T-helper 2 cell treated with Interferon-gamma antibody and Interleukin-4, amounts not matched to agents 5 μg/mL and 100 μg/mL, for 36 hours (primary cell): ENCODE data around the gene ATPAF2.
"Not testable (repeated sequence)": the region's sequence is repeated elsewhere in the genome, so short reads cannot be mapped to it uniquely, and the experiment has no call there.

Experiments
- DNase-seq: peaks from one replicate; pipeline ENCODE4 v3.0.0; 2021; ENCODE audit warnings: low spot score
- H3K27ac Mint-ChIP-seq: one replicate; pipeline ENCODE4 v1.8.0; 2021; ENCODE audit warnings: mild to moderate bottlenecking, mixed read lengths
- H3K27me3 Mint-ChIP-seq: one replicate; pipeline ENCODE4 v1.8.0; 2021; ENCODE audit warnings: low read depth, mixed read lengths
- H3K36me3 Mint-ChIP-seq: one replicate; pipeline ENCODE4 v1.8.0; 2021; ENCODE audit warnings: low read depth, mixed read lengths
- H3K4me1 Mint-ChIP-seq: one replicate; pipeline ENCODE4 v1.8.0; 2021; ENCODE audit warnings: low read depth, mixed read lengths
- H3K4me3 Mint-ChIP-seq: one replicate; pipeline ENCODE4 v1.8.0; 2022; ENCODE audit warnings: mild to moderate bottlenecking, moderate library complexity, mixed read lengths
- H3K9me3 Mint-ChIP-seq: one replicate; pipeline ENCODE4 v1.8.0; 2021; ENCODE audit warnings: mixed read lengths

Gene ATPAF2

DNA sequence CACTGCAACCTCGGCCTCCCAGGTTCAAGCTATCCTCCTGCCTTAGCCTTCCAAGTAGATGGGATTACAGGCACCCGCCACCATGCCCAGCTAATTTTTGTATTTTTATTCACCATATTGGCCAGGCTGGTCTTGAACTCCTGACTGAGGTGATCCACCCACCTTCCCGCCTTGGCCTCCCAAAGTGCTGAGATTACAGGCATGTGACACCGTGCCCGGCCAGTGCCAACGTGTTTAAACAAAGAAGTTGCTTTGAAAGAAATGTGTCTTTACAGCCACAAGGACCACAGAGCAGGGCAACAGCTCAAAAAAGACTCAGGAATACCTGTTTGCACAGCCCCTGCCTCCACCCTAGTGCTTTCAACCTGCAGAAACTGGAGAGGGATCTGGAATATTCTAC, 25.0 kb downstream of the ATPAF2 start:
- Mint-ChIP-seq H3K4me1 (peaks cover 4% of the 10 kb centered on the region), H3K9me3 (no peaks in the 10 kb centered on the region), H3K4me3 (no peak overlapping the region), H3K27ac (no peak overlapping the region), H3K27me3 (no peaks in the 10 kb centered on the region), H3K36me3 (peaks cover 4% of the 10 kb centered on the region)
- DNase-seq: no peak

- Mint-ChIP-seq H3K4me1 (peaks cover 4% of the 10 kb centered on the region), H3K36me3 (peaks cover 5% of the 10 kb centered on the region), H3K9me3 (no peaks in the 10 kb centered on the region), H3K27ac (no peak overlapping the region), H3K4me3 (no peak overlapping the region), H3K27me3 (no peaks in the 10 kb centered on the region)
- no peak for DNase-seq
Observed at GRCh38 chr17:18011286-18011685, 27.7 kb downstream of the ATPAF2 start.

DNA sequence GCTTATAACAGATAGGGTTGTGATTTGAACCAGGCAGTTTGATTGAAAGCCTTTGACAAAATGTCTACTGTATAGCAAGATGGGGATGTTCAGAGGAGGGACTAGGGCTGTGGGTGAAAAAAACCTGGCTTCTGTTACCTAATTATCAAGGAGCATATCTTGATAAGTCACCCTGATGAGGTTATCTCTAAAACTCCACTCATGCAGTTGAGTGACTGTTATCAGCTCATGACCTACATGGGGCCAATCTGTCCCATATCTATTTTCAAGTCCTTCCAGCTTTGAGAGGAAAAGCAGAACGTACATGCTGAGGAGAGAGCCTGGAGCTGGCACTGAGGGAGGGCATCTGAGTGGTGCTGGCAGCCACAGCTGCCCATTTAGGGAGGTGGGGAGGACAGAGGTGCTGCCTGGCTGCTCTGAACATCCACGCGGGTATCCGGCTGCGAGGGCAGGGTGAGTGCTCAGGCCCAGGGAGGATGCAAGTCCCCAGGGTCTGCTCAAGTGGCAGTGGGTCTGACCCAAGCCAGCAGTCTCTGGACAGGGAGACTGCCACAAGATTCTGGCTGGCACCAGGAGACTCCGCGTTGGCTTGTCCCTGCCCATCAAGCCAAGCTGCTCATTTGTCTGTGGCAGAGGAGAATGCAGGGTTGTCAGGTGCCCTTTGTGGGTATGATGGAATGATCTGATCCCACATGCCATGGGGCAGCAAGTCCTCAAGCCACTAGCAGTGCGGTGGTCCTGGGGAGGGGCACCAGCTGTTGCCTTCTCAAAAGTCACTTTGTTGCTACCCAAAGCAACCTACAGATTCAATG, 29.2 kb downstream of the ATPAF2 start:
- H3K4me3 Mint-ChIP-seq: no peak overlapping the region
- H3K27me3 Mint-ChIP-seq: no peaks in the 10 kb centered on the region
- peaks cover 4% of the 10 kb centered on the region for H3K4me1 Mint-ChIP-seq
- DNase-seq: no peak
- H3K36me3 Mint-ChIP-seq: peaks cover 5% of the 10 kb centered on the region
- no peaks in the 10 kb centered on the region for H3K9me3 Mint-ChIP-seq
- no peak overlapping the region for H3K27ac Mint-ChIP-seq

DNA sequence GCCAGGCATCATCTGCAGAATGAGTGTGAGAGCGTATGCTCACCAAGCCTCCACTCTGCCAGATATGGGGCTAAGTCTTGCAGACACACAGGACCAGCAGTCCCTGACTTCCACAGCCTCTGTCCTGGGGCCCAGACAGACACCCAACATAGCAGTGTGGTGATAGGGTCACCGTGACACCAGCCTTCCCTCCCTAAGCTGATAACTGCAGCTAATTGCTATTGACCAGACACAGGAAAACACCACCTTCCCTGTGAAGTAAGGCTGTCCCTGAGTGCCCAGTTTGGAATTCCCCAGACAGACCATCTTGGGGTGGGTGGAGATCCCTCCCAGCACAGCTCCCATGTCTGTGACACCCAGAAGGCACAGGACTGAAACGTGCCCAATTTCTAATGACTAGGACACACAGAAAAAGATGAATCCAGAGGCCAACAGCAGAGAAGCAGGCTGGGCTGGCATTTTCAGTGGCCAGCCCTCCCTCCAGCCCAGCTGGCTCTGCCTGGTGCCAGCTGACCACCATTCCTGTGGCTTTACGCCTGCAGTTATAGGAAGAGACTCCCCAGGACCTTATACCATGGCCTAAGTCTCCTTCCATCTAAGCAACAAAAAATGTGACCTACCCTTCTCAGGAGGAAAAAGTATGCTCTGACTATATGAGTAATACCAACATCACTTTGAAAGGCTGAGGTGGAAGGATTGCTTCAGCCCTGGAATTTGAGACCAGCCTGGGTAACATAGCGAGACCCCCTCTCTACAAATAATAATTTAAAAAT, 30.3 kb downstream of the ATPAF2 start:
- Mint-ChIP-seq H3K36me3 (peaks cover 5% of the 10 kb centered on the region), H3K27me3 (no peaks in the 10 kb centered on the region), H3K4me3 (no peak overlapping the region), H3K27ac (no peak overlapping the region), H3K4me1 (no peaks in the 10 kb centered on the region), H3K9me3 (no peaks in the 10 kb centered on the region)
- DNase-seq: no peak

GRCh38 chr17:18006495-18007239, 32.3 kb downstream of the ATPAF2 start:
- Mint-ChIP-seq H3K27me3 (no peaks in the 10 kb centered on the region), H3K4me1 (no peaks in the 10 kb centered on the region), H3K9me3 (no peaks in the 10 kb centered on the region), H3K36me3 (peaks cover 2% of the 10 kb centered on the region), H3K27ac (no peak overlapping the region), H3K4me3 (no peak overlapping the region)
- no peak for DNase-seq

DNA sequence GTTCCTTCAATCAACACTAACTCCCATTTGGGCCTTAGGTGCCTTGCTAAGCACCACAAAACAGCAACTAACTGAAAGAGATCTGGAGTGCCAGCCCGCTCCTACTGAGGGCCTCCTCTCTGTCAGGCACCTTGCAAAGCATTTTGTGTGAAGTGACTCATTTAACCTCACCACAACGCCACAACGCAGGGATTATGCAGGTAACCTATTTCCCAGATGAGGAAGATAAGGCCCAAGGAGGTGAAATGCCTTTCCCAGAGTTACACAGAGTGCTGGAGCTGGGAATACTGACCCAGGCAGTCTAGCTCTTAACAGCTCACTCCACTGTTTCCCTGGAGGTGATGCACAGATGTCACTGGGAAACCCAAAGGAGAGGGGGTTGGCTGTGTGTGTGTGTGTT, 33.5 kb downstream of the ATPAF2 start:
- H3K9me3 Mint-ChIP-seq: no peaks in the 10 kb centered on the region
- H3K27ac Mint-ChIP-seq: no peak overlapping the region
- no peak overlapping the region for H3K4me3 Mint-ChIP-seq
- H3K27me3 Mint-ChIP-seq: no peaks in the 10 kb centered on the region
- no peak for DNase-seq
- H3K36me3 Mint-ChIP-seq: peaks cover 2% of the 10 kb centered on the region
- no peaks in the 10 kb centered on the region for H3K4me1 Mint-ChIP-seq

DNA sequence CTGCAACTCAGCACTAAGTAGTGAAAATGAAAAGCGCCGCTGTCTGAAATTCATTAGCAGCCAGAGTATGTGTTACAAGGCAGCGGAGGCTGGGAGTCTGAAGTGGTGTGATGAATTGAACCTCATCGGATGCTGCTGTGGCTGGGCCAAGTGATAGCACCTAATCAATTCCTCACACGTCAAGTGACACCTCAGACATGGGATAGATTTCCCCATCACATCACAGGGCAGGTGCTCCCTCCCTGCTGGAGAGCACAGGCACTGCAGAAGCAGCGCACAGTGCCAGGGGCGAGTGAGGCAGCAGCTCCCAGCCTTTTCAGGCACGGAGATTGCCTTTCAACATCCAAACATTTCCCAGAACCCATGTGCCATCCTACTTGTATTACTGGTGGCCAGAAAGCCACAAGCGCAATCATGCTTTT, 34.1 kb downstream of the ATPAF2 start:
- Mint-ChIP-seq H3K27me3 (no peaks in the 10 kb centered on the region), H3K9me3 (no peaks in the 10 kb centered on the region), H3K4me3 (no peak overlapping the region), H3K27ac (no peak overlapping the region), H3K4me1 (no peaks in the 10 kb centered on the region), H3K36me3 (peaks cover 2% of the 10 kb centered on the region)
- no peak for DNase-seq

DNA sequence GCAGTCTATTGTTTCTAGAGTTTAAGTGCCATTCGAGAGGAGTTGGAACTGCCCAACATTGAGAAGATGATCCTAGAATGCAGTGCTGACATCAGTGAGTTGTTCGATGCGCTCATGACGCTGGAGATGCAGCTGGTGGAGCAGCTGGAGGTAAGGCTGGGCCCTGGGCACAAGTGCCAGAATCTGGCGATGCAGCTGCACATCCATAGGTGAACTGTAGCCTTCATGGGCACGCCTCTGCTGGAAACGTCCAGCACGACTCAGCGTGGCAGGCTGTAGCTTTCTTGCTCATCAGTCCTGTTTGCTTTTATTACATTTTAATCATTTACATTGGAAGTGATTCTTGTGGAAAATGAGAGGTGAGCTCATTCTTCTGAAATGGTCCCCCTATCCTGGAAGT, 34.6 kb downstream of the ATPAF2 start:
- Mint-ChIP-seq H3K27ac (no peak overlapping the region), H3K27me3 (no peaks in the 10 kb centered on the region), H3K4me1 (no peaks in the 10 kb centered on the region), H3K4me3 (no peak overlapping the region), H3K9me3 (no peaks in the 10 kb centered on the region), H3K36me3 (peaks cover 2% of the 10 kb centered on the region)
- DNase-seq: no peak

- no peak for DNase-seq
- no peaks in the 10 kb centered on the region for H3K9me3 Mint-ChIP-seq
- no peaks in the 10 kb centered on the region for H3K4me1 Mint-ChIP-seq
- no peak overlapping the region for H3K4me3 Mint-ChIP-seq
- H3K27me3 Mint-ChIP-seq: no peaks in the 10 kb centered on the region
- peaks cover 2% of the 10 kb centered on the region for H3K36me3 Mint-ChIP-seq
- H3K27ac Mint-ChIP-seq: no peak overlapping the region
Observed at GRCh38 chr17:18002171-18002570, 36.8 kb downstream of the ATPAF2 start.

GRCh38 chr17:18000030-18000408, 38.9 kb downstream of the ATPAF2 start:
- no peak for DNase-seq
- no peak overlapping the region for H3K4me3 Mint-ChIP-seq

DNA sequence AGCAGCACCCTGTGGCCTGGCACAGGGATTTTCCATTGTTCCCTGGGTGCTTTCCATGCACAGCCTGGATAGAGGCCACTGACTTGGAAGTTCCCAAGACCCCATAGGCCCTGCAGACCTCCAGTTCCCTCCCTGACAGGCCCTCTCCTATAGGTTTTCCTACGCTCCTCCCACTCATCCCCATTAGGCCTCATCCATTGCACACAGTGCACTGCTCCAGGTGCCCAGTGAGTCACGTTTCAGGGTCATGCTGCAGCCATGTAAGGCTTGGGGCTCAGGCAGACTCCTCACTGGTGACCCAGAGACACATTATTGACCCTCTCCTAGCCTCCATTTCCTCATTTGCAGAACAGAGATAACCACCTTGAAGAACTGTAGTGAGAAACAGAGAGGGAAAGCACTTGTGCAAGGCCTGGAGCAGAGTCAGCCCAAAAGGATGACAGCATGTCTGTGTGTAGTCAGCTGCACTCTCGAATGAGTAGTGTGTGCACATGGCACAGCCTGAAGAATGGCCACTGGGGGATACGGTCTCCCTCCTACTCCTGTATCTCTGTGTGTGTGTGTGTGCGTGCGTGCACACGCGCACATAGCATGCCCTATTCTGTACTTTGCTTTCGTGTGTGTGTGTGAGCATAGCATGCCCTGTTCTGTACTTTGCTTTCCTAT, 39.5 kb downstream of the ATPAF2 start:
- Mint-ChIP-seq H3K27me3 (no peaks in the 10 kb centered on the region), H3K9me3 (no peaks in the 10 kb centered on the region), H3K27ac (no peak overlapping the region), H3K4me1 (no peaks in the 10 kb centered on the region), H3K4me3 (no peak overlapping the region), H3K36me3 (no peaks in the 10 kb centered on the region)
- no peak for DNase-seq

More at GRCh38 chr17:18000030-18000408, 38.9 kb downstream of the ATPAF2 start:
- Mint-ChIP-seq H3K4me1 (no peaks in the 10 kb centered on the region), H3K27ac (no peak overlapping the region), H3K9me3 (no peaks in the 10 kb centered on the region), H3K36me3 (no peaks in the 10 kb centered on the region), H3K27me3 (no peaks in the 10 kb centered on the region)

- Mint-ChIP-seq H3K9me3 (no peaks in the 10 kb centered on the region), H3K27me3 (no peaks in the 10 kb centered on the region)
Observed at GRCh38 chr17:17998934-17999333, 40.0 kb downstream of the ATPAF2 start.

DNA sequence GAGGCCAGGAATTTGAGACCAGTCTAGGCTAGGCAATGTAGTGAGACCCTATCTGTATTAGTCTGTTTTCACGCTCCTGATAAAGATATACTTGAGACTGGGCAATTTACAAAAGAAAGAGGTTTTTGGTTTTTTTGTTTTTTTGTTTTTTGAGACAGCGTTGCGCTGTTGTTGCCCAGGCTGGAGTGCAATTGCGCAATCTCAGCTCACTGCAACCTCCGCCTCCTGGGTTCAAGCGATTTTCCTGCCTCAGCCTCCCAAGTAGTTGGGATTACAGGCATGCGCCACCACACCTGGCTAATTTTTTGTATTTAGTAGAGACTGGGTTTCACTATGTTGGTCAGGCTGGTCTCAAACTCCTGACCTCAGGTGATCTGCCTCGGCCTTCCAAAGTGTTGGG, 43.1 kb downstream of the ATPAF2 start:
- H3K27me3 Mint-ChIP-seq, H3K36me3 Mint-ChIP-seq, H3K4me1 Mint-ChIP-seq, H3K4me3 Mint-ChIP-seq, H3K9me3 Mint-ChIP-seq, H3K27ac Mint-ChIP-seq, DNase-seq: not testable (repeated sequence)

More at GRCh38 chr17:17998934-17999333, 40.0 kb downstream of the ATPAF2 start:
- Mint-ChIP-seq H3K4me3 (no peak overlapping the region), H3K4me1 (no peaks in the 10 kb centered on the region), H3K36me3 (no peaks in the 10 kb centered on the region), H3K27ac (no peak overlapping the region)
- DNase-seq: no peak
